Keratinocyte (primary cell): ENCODE measurements around the gene DENND5B. TPM values are rescaled to one million over a fixed set of nuclear protein-coding genes. Genes with fewer than 3 reads are reported as not detected.
"Not testable (repeated sequence)": the region's sequence is repeated elsewhere in the genome, so short reads cannot be mapped to it uniquely, and the experiment has no call there.

Experiments used
- DNase-seq: peaks from one replicate; pipeline ENCODE4 v3.0.0-alpha.2; 2011; ENCODE audit warnings: low read depth, missing footprints, low spot score
- FAIRE-seq: peaks from 2 replicates; lab custom pipeline; 2011; peaks lifted over from hg19 to GRCh38; lab: Jason Lieb, UNC
- H2AFZ ChIP-seq: 2 replicates; pipeline ENCODE4 v1.6.0; 2012; ENCODE audit warnings: low read length, control low read depth, inconsistent platforms; ENCODE audit not compliant: control insufficient read depth
- H3K27ac ChIP-seq: 2 replicates; pipeline ENCODE4 v1.5.1; 2011; ENCODE audit warnings: low read length; ENCODE audit not compliant: control insufficient read depth, insufficient read depth
- H3K27me3 ChIP-seq: 3 replicates; pipeline ENCODE4 v1.6.0; 2011; ENCODE audit warnings: low read length; ENCODE audit not compliant: control insufficient read depth, insufficient read depth; ENCODE audit errors: extremely low read depth
- H3K36me3 ChIP-seq, 2 experiments: 2 replicates in 1 of 2; 3 replicates in 1 of 2; pipeline ENCODE4 v1.5.1; 2011; ENCODE audit warnings: low read length in 2 of 2, mild to moderate bottlenecking in 1 of 2; ENCODE audit not compliant: control insufficient read depth in 2 of 2, insufficient read depth in 2 of 2; ENCODE audit errors: extremely low read depth in 1 of 2
- H3K4me1 ChIP-seq: 3 replicates; pipeline ENCODE4 v1.5.1; 2011; ENCODE audit warnings: low read length; ENCODE audit not compliant: control insufficient read depth, insufficient read depth; ENCODE audit errors: extremely low read depth
- H3K4me2 ChIP-seq: 3 replicates; pipeline ENCODE4 v1.6.0; 2011; ENCODE audit warnings: low read depth, low read length; ENCODE audit not compliant: control insufficient read depth, insufficient read depth; ENCODE audit errors: extremely low read depth
- H3K4me3 ChIP-seq, 3 experiments: fragments of 200-600 bp in 1 of 3; sonication (generic) in 1 of 3; 2 replicates in 2 of 3; 3 replicates in 1 of 3; pipeline ENCODE4 v1.5.1; 2011 to 2016; ENCODE audit warnings: low read length in 3 of 3, mild to moderate bottlenecking in 3 of 3, control low read depth in 2 of 3, inconsistent platforms in 1 of 3, low read depth in 1 of 3, mixed read lengths in 1 of 3, mixed run types in 1 of 3, moderate library complexity in 1 of 3; ENCODE audit not compliant: control insufficient read depth in 2 of 3, insufficient read depth in 2 of 3; ENCODE audit errors: extremely low read depth in 1 of 3
- H3K79me2 ChIP-seq: 2 replicates; pipeline ENCODE4 v1.6.0; 2012; ENCODE audit warnings: low read length; ENCODE audit not compliant: control insufficient read depth, insufficient read depth
- H3K9ac ChIP-seq: 3 replicates; pipeline ENCODE4 v1.6.0; 2011; ENCODE audit warnings: low read length; ENCODE audit not compliant: control insufficient read depth, insufficient read depth; ENCODE audit errors: extremely low read depth
- H3K9me1 ChIP-seq: 3 replicates; pipeline ENCODE4 v1.6.0; 2011; ENCODE audit warnings: low read length; ENCODE audit not compliant: control insufficient read depth, insufficient read depth; ENCODE audit errors: extremely low read depth
- H3K9me3 ChIP-seq: 2 replicates; pipeline ENCODE4 v1.5.1; 2012; ENCODE audit warnings: low read depth, low read length; ENCODE audit not compliant: control insufficient read depth
- H4K20me1 ChIP-seq: 3 replicates; pipeline ENCODE4 v1.6.0; 2011; ENCODE audit warnings: low read length; ENCODE audit not compliant: control insufficient read depth, insufficient read depth; ENCODE audit errors: extremely low read depth
- EZH2 ChIP-seq: IDR thresholded peaks from one replicate; pipeline ENCODE4 v1.6.1; 2012; ENCODE audit warnings: inconsistent platforms, mild to moderate bottlenecking, low read length, moderate library complexity
- dilution Hi-C: fragments of 300-500 bp; cut with MboI; formaldehyde crosslinking; loops from one replicate; pipeline ENCODE4 v1.7.0; 2020; ENCODE audit warnings: low sequenced_read_pairs; ENCODE audit not compliant: extremely low pct_ligation_motif_present
- polyA plus RNA-seq, 5 experiments: library from polyadenylated mRNA; depleted of rRNA in 3 of 5; stranded (reverse) in 3 of 5; stranded (forward) in 1 of 5; unstranded in 1 of 5; fragments of >200 nt; gene quantifications; 1 replicate in 1 of 5; 2 replicates in 3 of 5; 3 replicates in 1 of 5; pipeline versions ENCODE4 v1.2.1 to v1.2.3, GENCODE V29; 2011 to 2012; ENCODE audit warnings: missing spikeins in 2 of 5, low read depth in 1 of 5, low replicate concordance in 1 of 5
- TF ChIP-seq, protein P1 (sequence below), 3 experiments: IDR thresholded peaks in 1 of 3; conservative IDR thresholded peaks in 1 of 3; optimal IDR thresholded peaks in 1 of 3; 2 replicates in 2 of 3; 3 replicates in 1 of 3; pipeline versions ENCODE3 to v1.5.1; 2011; ENCODE audit warnings: low read length in 3 of 3, mild to moderate bottlenecking in 3 of 3, moderate library complexity in 2 of 3, control low read depth in 1 of 3, inconsistent platforms in 1 of 3; ENCODE audit not compliant: insufficient read depth in 2 of 3; ENCODE audit errors: extremely low read depth in 1 of 3

Gene DENND5B
- polyA plus RNA-seq, 1 donor (not counting 4 experiments of a cell fraction or from before 2014, with no cell fraction given), result 4.7 TPM

DNA sequence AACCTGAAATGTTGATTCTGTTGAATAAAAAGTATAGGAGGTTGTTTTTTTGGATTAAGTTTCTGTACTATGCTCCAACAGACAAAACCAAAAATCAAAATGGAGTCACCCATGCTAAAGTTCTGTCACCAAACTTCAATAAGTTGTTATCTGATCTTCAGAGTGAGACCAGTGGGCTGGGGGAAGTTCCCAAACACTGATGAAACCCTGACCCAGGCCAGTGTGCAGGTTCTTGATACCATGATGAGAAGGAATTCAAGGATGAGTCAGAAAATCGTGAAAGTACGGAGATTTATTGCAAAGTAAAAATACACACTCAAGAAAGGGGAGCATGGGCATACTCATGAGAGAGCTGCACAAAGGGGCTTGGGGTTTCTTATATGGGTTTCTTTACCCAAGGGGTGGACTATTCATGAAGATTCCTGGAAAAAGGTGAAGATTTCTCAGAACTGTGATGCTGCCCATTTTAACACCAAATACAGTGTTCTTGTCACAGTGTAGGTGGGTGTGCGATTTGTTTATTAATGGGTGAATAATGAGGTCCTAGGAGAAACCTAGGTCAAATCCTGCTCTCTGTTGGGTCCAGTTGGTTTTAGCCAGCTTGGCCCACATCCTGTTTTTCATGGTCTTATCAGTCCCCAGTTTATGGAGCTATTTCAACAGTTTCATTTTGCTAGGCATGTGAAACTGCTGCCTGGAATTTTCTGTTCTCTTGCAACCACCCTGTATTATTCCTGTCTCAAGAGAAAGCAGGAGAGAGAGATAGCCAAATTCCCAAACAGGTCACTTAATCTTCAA is 27.5 kb upstream of the DENND5B start:
- no peak for DNase-seq
- no peaks in the 10 kb centered on the region for H3K4me1 ChIP-seq
- H3K4me3 ChIP-seq, result no peak overlapping the region
- H3K27me3 ChIP-seq, result no peaks in the 10 kb centered on the region
- H3K36me3 ChIP-seq, result no peaks in the 10 kb centered on the region
- H2AFZ ChIP-seq, result no peak overlapping the region
- no peaks in the 10 kb centered on the region for H4K20me1 ChIP-seq
- H3K27ac ChIP-seq, result no peak overlapping the region
- dilution Hi-C loops, result no loop called here
- no peaks in the 10 kb centered on the region for H3K79me2 ChIP-seq
- TF ChIP-seq, protein P1, sequence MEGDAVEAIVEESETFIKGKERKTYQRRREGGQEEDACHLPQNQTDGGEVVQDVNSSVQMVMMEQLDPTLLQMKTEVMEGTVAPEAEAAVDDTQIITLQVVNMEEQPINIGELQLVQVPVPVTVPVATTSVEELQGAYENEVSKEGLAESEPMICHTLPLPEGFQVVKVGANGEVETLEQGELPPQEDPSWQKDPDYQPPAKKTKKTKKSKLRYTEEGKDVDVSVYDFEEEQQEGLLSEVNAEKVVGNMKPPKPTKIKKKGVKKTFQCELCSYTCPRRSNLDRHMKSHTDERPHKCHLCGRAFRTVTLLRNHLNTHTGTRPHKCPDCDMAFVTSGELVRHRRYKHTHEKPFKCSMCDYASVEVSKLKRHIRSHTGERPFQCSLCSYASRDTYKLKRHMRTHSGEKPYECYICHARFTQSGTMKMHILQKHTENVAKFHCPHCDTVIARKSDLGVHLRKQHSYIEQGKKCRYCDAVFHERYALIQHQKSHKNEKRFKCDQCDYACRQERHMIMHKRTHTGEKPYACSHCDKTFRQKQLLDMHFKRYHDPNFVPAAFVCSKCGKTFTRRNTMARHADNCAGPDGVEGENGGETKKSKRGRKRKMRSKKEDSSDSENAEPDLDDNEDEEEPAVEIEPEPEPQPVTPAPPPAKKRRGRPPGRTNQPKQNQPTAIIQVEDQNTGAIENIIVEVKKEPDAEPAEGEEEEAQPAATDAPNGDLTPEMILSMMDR (optimal IDR thresholded peaks at IDR 0.05 in 1 of 3, IDR thresholded peaks at IDR 0.05 in 1 of 3, conservative IDR thresholded peaks at IDR 0.05 in 1 of 3; ENCODE audit: extremely low read depth in 1 of 3, insufficient read depth in 2 of 3, low read length in 3 of 3), result no peak
- no peak for TF ChIP-seq EZH2
- no peak overlapping the region for H3K4me2 ChIP-seq
- no peaks in the 10 kb centered on the region for H3K9me1 ChIP-seq
- no peaks in the 10 kb centered on the region for H3K9me3 ChIP-seq
- no peak overlapping the region for H3K9ac ChIP-seq
- no peak for FAIRE-seq

DNA sequence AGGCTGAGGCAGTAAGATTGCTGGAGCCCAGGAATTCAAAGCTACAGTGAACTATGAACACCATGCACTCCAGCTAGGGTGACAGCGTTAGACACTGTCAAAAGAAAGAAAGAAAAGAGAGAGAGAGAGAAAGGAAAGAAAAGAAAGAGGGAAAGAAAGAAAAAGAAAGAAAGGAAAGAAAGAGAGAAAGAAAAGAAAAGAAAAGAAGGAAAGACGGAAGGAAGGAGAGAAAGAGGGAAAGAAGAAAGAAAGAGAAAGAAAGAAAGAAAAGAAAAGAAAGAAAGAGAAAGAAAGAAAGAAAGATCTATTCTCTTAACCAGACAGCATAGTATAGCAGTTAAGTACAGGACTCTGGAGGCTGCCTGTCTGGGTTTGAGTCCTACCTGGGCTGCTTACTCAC is 21.9 kb upstream of the DENND5B start:
- H3K4me1 ChIP-seq, result no peaks in the 10 kb centered on the region
- no peaks in the 10 kb centered on the region for H4K20me1 ChIP-seq
- no peak overlapping the region for H3K4me3 ChIP-seq
- no peak overlapping the region for H2AFZ ChIP-seq
- DNase-seq (no peak), FAIRE-seq (no peak)
- H3K27me3 ChIP-seq, result no peaks in the 10 kb centered on the region
- H3K9me1 ChIP-seq, result no peaks in the 10 kb centered on the region
- no peak for TF ChIP-seq EZH2
- TF ChIP-seq, protein P1 (optimal IDR thresholded peaks at IDR 0.05 in 1 of 3, IDR thresholded peaks at IDR 0.05 in 1 of 3, conservative IDR thresholded peaks at IDR 0.05 in 1 of 3; ENCODE audit: extremely low read depth in 1 of 3, insufficient read depth in 2 of 3, low read length in 3 of 3), result no peak
- no peak overlapping the region for H3K4me2 ChIP-seq
- no peak overlapping the region for H3K27ac ChIP-seq
- H3K79me2 ChIP-seq, result no peaks in the 10 kb centered on the region
- no peaks in the 10 kb centered on the region for H3K9me3 ChIP-seq
- H3K9ac ChIP-seq, result no peak overlapping the region
- H3K36me3 ChIP-seq, result no peaks in the 10 kb centered on the region
- dilution Hi-C loops, result no loop called here

DNA sequence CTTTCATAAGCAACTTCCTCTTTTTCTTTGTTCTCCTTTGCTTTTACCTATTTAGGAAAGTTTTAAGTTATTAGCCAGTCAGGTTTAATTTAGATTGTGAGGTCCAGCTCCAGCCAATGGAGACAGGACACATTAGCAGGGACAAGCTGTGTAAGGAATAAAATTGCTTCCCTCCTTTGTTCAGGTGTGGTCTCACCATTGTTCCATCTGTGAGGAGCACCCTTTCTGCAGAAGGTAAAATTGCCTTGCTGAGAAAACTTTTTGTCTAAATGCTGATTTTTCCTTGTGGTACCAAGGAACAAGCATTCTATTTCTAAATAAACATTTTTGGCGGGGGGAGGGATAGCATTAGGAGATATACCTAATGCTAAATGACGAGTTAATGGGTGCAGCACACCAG is 17.4 kb upstream of the DENND5B start:
- H3K9ac ChIP-seq, H3K4me2 ChIP-seq, H4K20me1 ChIP-seq, H3K79me2 ChIP-seq, H3K27me3 ChIP-seq, H3K4me3 ChIP-seq, FAIRE-seq, H3K36me3 ChIP-seq, DNase-seq, dilution Hi-C loops, H3K9me1 ChIP-seq, H3K27ac ChIP-seq, H3K9me3 ChIP-seq, H2AFZ ChIP-seq, H3K4me1 ChIP-seq: not testable (repeated sequence)
